Urinary bladder (tissue), 4 donors: ENCODE measurements around the gene MDK. TPM values are rescaled to one million over a fixed set of nuclear protein-coding genes. Genes with fewer than 3 reads are reported as not detected.

Experiments used
- DNase-seq: peaks from one replicate; pipeline ENCODE4 v3.0.0-alpha.2; 2015; ENCODE audit errors: extremely low spot score
- H3K27ac ChIP-seq: one replicate; pipeline ENCODE4 v1.5.1; 2013; ENCODE audit warnings: low read depth, mild to moderate bottlenecking, moderate library complexity
- H3K36me3 ChIP-seq: one replicate; pipeline ENCODE4 v1.6.1; 2013; ENCODE audit warnings: mild to moderate bottlenecking, moderate library complexity; ENCODE audit not compliant: insufficient read depth
- H3K4me1 ChIP-seq: one replicate; pipeline ENCODE4 v1.6.1; 2013; ENCODE audit warnings: mild to moderate bottlenecking, moderate library complexity; ENCODE audit not compliant: insufficient read depth
- H3K4me3 ChIP-seq: one replicate; pipeline ENCODE4 v1.5.1; 2013; ENCODE audit warnings: low read depth, low read length
- WGBS: extraction: QIAGEN DNeasy Blood & Tissue Kit; methylation state at CpG from one replicate; pipeline ENCODE4 v1.1.7; 2013; 5-methylcytosine and 5-hydroxymethylcytosine counted together
- polyA plus RNA-seq: library from polyadenylated mRNA; stranded (reverse); fragments of 200-250 nt; gene quantifications from one replicate; pipeline ENCODE4 v1.2.3, GENCODE V29; 2013
- total RNA-seq: library from RNA; depleted of rRNA; stranded (reverse); fragments of >200 nt; gene quantifications from one replicate; pipeline ENCODE4 v1.2.3, GENCODE V29; 2014
- donor health status: healthy with polysubstance abuse.
- donor health status: healthy.

The MDK gene
- total and polyA plus RNA-seq, 2 donors: 58.3 to 68.8 TPM

DNA sequence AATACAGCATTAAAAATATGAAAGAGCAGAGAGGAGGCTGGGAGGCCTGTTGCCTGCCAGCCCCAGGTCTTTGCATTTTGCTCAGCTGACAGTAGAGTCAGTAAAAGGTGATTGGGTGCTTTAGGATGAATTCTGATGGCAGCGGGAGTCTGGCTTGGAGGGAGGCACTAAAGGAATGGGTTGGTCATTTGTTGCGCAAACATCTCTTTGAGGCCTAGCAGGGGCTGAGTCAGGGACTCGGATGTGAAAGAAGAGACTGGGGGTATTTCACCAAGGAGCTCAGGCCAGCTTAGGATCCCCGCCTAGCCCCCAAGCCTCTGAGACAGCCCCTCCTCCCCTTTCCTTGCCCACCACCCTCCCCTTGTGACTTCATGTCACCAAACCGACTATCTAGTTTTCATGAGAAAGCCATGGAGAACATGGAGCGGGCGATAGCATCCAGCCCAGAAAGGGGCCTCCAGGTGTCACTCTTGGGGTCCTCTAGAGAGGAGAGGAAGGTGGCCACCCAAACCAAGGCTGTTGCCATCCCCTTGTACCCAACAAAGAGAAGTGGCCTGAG is 24.5 kb upstream of the MDK start:
- Histone ChIP-seq H3K36me3 (no peaks in the 10 kb centered on the region), H3K27ac (no peak overlapping the region), H3K4me3 (no peak overlapping the region), H3K4me1 (no peaks in the 10 kb centered on the region)
- DNase-seq: no peak
- WGBS: 86% methylated on average over 7 of the region's 7 CpGs

DNA sequence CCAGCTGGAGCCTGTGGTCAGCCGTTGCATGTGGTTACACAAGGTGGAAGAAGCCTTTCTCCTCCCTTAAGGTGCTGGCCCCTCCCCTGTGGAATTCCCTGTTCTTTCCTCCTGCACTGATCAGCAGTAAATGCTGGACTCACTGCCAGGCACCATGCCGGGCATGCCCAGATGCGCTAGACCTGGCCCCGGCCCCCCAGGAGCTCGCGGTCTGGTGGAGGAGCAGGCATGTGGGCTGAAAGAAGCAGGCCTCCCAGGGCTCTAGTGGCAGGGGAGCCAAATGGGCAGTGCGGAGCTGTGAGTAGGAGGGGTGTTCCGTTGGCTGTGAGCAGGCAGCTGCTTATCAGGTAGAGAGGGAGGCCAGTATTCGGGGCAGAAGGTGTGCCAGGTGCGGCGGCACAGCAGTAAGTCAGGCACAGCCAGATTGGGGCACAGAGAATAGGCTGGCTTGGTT is 24.0 kb upstream of the MDK start:
- H3K4me1 ChIP-seq: no peaks in the 10 kb centered on the region
- no peak for DNase-seq
- no peak overlapping the region for H3K27ac ChIP-seq
- WGBS: 87% methylated on average over 11 of the region's 11 CpGs
- H3K36me3 ChIP-seq: no peaks in the 10 kb centered on the region
- H3K4me3 ChIP-seq: no peak overlapping the region

DNA sequence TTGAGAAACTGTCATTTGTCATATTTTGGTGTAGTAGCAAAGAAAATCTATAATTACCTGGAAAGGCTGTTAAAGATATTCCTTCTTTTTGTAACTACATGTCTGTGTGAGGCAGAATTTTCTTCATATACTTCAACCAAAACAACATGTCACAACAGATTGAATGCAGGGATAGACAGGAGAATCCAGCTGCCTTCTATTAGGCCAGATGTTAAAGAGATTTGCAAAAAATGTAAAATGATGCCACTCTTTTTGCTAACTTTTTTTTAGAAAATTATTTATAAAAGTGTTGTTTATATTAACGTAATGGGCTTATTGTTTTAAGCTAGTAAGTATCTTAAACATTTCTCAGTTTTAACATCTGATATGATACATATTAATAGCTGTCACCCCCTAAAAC is 21.5 kb upstream of the MDK start:
- no peak for DNase-seq
- H3K4me1 ChIP-seq: no peaks in the 10 kb centered on the region
- no peak overlapping the region for H3K27ac ChIP-seq
- WGBS: 46% methylated on average over 1 of the region's 1 CpG
- no peaks in the 10 kb centered on the region for H3K36me3 ChIP-seq
- no peak overlapping the region for H3K4me3 ChIP-seq

DNA sequence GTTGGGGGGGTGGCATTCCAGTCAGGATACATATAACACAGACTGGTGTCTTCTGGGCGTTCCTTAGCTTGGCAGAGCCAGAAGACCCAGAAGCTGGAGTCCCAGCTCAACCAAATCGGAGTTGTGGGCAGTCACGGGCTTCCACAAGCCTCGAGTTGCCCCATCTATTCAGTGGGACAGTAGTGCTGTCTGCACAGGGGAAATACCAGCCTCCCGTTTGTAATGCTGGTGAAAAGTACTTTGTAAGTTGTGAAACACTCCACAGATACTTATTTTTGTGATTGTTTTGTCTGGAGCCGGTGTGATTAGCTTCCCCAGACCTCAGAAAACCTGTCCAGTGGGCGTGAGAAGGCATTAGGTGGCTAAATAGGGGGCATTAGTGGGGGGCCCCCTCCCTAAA is 20.6 kb upstream of the MDK start:
- Histone ChIP-seq H3K4me1 (no peaks in the 10 kb centered on the region), H3K4me3 (no peak overlapping the region)
- 48% methylated on average over 7 of the region's 7 CpGs for WGBS

DNA sequence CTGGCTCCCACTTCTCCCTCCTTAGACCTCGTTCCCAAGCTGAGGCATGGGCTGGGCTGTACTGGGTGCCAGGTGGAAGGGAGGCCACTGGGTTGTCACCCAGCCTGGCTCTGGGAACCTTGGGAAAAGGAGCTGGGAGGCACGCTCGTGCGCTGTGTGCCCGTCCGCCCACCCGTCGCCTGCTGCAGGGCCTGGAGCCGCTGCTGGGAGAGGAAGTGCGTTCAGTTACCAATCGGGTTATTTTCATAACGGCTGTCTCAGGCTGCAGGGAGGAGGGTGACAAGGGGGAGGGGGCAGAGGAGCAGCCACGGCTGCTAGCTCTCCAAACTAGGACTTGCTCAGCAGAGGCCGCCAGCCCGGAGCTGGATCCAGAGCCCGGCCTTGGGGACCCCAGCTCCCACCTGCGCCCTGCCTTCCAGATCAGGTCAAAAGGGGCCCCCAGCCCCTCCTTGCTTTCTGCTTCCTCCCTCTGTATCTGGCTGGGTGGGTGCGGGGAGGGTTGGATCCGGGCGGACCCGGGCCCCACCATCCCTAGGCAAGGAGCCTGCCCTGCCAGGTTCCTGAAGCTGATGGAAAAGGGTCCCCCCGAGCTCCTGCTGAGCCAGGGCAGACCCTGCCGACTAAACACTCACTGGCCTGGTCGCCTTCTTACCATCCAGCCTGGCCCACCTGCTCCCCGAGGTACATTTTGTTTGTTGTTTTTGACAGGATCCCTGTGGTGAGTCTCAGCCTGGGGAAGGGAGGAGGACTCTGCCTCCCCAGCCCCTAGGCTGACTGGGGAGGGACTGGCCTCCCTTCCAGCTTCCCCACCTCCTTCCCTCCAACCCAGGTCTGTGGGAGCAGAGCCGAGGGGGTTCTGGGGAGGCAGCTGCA is 19.9 kb upstream of the MDK start:
- peak overlapping the region; percentile 13 for H3K27ac ChIP-seq
- WGBS: 14% methylated on average over 26 of the region's 26 CpGs
- no peaks in the 10 kb centered on the region for H3K4me1 ChIP-seq
- no peak for DNase-seq
- no peak overlapping the region for H3K4me3 ChIP-seq
- no peaks in the 10 kb centered on the region for H3K36me3 ChIP-seq

More for the DNA sequence above, 20.6 kb upstream of the MDK start:
- no peak for DNase-seq
- Histone ChIP-seq H3K27ac (peak overlapping the region; percentile 13), H3K36me3 (no peaks in the 10 kb centered on the region)

DNA sequence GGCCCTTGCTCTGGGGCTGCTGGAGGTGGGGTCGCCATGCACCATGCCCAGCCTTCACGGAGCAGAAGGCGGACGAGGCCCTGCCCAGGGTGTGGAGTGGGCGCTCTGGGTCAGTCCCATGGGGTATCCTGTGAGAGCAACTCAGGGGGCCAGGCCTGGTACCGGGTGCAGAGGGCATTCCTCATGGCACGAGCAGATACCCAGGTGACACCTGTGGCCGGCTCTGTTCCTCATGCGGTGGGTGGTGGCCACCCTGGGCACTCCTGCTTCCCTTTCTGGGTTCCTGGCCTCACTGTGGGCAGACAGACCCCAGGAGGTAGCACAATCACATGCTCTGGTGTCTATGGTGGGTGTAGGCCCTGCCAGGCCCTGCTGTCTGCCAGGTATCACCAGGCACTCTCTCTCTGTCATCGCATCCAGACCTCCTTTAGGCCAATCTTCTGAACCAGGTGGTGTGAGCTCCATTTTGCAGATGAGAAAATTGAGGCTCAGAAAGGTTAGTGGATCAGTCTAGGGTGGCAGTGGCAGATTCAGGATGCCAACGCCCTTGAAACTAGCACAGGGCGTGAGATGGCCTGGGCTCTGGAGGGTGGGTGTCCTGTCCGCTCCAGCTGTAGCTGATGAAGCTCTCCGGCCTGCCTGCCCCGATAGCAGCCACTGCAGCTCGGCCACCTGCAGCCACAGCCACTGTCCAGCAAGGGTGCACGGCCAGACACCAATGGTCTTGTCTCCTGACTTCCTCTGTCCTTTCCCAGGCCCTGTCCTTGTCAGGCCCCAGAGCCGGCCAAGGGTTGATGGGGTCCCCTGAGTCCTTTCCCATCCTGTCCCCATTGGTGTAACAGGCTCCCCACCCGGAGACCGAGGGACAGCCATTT is 19.1 kb upstream of the MDK start:
- DNase-seq: no peak
- no peak overlapping the region for H3K4me3 ChIP-seq
- no peaks in the 10 kb centered on the region for H3K4me1 ChIP-seq
- H3K36me3 ChIP-seq: no peaks in the 10 kb centered on the region
- WGBS: 78% methylated on average over 20 of the region's 20 CpGs
- H3K27ac ChIP-seq: peak overlapping the region; percentile 1

DNA sequence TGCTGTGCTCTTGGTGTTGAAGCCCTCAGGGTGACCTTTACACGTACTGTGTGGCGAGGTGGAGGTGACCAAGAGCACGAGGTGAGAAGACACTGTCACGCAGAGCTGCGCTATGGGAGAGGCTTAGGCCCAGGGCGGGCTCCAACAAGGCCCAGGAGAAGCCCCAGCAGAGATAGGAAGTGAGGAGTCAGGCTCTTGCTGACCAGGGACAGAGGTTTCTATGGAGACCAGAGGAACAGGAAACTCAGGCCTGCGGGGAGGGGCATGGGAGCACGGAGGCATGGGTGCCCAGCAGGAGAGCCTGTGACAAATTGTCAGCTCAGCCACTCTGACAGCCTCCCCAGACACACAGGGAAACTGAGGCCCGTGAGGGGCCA is 18.4 kb upstream of the MDK start:
- H3K27ac ChIP-seq: peak overlapping the region; percentile 45
- no peaks in the 10 kb centered on the region for H3K36me3 ChIP-seq
- 54% methylated on average over 9 of the region's 9 CpGs for WGBS
- no peak for DNase-seq
- no peaks in the 10 kb centered on the region for H3K4me1 ChIP-seq
- no peak overlapping the region for H3K4me3 ChIP-seq

DNA sequence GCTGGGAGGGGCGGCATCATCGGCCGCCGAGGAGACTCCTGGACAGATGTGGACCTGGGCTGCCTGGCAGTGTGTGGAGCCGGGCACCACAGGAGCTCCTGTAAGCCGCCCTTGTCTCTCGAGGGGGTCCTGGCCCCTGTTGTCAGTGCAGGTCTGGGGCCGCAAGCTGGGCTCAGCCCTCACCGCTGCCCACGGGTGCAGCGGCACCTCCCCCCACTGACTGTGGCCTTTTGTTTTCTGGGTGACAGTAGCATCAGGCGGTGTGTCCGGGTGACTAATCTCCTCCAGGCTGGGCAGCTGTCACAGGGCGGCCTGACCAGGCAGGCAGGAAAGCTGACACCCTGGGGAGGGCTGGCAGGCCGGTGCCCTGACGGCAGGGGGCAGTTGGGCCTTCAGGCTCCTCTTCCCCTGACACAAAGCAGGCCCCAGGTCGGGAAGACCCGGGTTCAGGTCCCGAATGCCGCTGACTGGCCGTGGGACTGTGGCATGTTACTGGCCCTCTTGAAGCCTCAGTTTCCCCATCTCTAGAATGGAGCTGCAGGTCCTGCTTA is 17.9 kb upstream of the MDK start:
- no peak for DNase-seq
- H3K27ac ChIP-seq: peak overlapping the region; percentile 45
- H3K4me3 ChIP-seq: no peak overlapping the region
- WGBS: 72% methylated on average over 21 of the region's 21 CpGs
- H3K36me3 ChIP-seq: no peaks in the 10 kb centered on the region
- no peaks in the 10 kb centered on the region for H3K4me1 ChIP-seq

DNA sequence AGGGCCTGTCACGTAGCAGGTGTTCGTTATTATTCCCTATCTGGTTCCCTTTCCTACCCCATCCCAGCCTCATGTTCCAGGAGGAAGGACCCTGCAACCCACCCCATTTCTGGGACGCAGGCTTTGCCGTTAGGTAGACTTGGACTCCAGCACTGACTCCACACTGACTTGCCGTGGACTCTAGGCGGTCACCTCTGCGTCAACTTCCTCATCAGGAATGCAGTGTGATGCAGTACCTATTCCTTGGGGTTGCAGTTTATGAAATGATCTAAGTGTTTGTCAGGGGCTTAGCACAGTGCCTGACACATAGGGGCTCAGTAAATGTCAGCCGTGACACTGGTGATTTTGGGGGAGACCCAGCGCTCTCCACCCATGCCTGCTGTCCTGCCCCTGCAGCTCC is 17.4 kb upstream of the MDK start:
- Histone ChIP-seq H3K27ac (no peak overlapping the region), H3K4me3 (no peak overlapping the region), H3K4me1 (no peaks in the 10 kb centered on the region), H3K36me3 (no peaks in the 10 kb centered on the region)
- DNase-seq: no peak
- WGBS: 91% methylated on average over 9 of the region's 9 CpGs

DNA sequence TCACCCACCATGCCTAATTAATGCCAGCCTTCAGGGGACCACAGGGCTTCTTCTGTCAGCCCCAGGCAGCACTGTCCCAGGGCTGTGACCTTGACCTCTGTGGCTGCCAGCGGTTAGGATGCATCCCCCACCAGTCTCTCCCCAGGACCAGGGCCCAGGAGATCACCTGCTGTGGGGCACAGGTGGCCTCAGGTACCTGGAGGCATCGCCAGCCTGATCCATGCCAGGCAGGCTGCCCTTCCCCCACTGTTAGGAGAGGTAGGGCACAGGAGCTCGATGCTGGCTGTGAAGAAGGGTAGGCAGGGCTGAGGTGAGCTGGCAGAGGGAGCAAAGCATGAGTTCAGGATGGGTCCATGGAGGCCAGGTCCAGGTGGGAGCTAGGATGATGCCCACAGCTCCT is 16.7 kb upstream of the MDK start:
- Histone ChIP-seq H3K36me3 (no peaks in the 10 kb centered on the region), H3K27ac (no peak overlapping the region), H3K4me1 (no peaks in the 10 kb centered on the region), H3K4me3 (no peak overlapping the region)
- no peak for DNase-seq
- 87% methylated on average over 3 of the region's 3 CpGs for WGBS

DNA sequence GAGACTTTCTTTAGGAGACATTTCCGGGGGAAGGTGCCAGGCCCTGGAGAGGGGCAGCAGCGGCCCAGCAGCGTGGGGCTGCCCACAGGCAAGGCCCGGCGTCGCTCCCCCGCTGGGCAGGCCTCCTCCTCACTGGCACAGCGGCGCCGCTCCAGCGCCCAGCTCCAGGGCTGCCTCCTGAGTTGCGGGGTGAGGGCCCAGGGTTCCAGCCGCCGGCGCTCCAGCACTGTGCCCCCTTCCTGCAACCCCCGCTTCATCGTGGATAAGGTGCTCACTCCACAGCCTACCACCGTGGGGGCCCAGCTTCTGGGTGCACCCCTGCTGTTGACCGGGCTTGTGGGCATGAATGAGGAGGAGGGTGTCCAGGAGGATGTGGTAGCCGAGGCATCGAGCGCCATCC is 15.2 kb upstream of the MDK start:
- Histone ChIP-seq H3K36me3 (no peaks in the 10 kb centered on the region), H3K4me1 (no peaks in the 10 kb centered on the region), H3K27ac (no peak overlapping the region), H3K4me3 (no peak overlapping the region)
- 91% methylated on average over 22 of the region's 22 CpGs for WGBS
- DNase-seq: no peak

DNA sequence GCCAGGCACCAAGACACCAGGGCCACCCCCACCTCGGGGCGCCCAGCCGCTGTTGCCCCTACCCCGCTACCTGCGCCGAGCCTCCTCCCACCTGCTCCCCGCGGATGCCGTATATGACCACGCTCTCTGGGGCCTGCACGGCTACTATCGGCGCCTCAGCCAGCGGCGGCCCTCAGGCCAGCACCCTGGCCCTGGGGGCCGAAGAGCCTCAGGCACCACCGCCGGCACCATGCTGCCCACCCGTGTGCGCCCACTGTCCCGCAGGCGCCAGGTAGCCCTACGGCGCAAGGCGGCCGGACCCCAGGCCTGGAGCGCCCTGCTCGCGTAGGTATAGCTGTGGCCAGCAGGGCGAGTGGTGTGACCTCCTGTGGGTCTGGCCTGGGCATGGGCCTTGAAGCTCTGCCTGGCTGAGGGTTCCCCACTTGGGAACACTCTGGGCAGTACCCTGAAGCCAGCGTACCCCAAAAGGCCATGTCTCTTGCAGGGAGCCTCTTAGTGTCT is 14.8 kb upstream of the MDK start:
- DNase-seq: no peak
- WGBS: 92% methylated on average over 31 of the region's 31 CpGs
- no peaks in the 10 kb centered on the region for H3K36me3 ChIP-seq
- H3K27ac ChIP-seq: no peak overlapping the region
- H3K4me3 ChIP-seq: no peak overlapping the region
- no peaks in the 10 kb centered on the region for H3K4me1 ChIP-seq

DNA sequence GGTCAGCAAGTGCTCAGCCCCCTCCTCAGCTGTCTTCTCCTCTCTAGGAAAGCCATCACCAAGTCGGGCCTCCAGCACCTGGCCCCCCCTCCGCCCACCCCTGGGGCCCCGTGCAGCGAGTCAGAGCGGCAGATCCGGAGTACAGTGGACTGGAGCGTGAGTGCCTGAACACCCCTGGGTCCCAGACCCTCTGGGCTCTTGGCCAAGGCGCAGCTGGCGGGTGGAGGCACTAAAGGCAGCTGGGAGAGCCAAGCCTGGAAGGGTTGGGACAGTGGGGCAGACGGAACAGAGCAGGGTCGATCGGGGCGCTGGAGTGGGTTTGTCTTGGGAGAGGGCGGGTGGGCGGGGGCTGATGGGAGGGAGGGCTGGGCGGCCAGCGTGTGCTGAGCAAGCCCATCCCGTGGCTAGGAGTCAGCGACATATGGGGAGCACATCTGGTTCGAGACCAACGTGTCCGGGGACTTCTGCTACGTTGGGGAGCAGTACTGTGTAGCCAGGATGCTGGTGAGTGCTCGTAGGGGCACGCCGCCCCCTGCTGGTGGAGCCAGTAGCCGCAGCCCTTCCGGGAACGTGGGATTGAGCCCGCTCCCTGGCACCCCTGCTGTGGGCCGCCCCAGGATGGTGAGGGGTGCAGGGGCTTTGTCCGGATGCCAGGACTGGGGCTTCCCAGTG is 14.1 kb upstream of the MDK start:
- H3K4me3 ChIP-seq: no peak overlapping the region
- no peak for DNase-seq
- H3K36me3 ChIP-seq: no peaks in the 10 kb centered on the region
- H3K4me1 ChIP-seq: no peaks in the 10 kb centered on the region
- WGBS: 21% methylated on average over 32 of the region's 32 CpGs
- no peak overlapping the region for H3K27ac ChIP-seq
